HEK293 (cell line): ENCODE results near the gene STK36.

Experiments used
- CTCF ChIP-seq: fragments of 450-650 bp; formaldehyde crosslinking; IDR thresholded peaks from 2 replicates; pipeline ENCODE4 v1.5.1; 2016; ENCODE audit warnings: missing biosample characterization, missing genetic modification characterization
- TCF7L2 ChIP-seq: IDR thresholded peaks from 2 replicates; pipeline ENCODE4 v1.6.1; 2011; ENCODE audit warnings: low read depth, mild to moderate bottlenecking, inconsistent platforms, low read length, moderate library complexity, borderline replicate concordance
- ZNF169 ChIP-seq: fragments of 450-650 bp; formaldehyde crosslinking; IDR thresholded peaks from 2 replicates; pipeline ENCODE4 v1.5.1; 2016; ENCODE audit warnings: missing biosample characterization, missing genetic modification characterization
- ZNF18 ChIP-seq: fragments of 450-650 bp; formaldehyde crosslinking; IDR thresholded peaks from 2 replicates; pipeline ENCODE4 v1.5.1; 2016; ENCODE audit warnings: missing biosample characterization, missing genetic modification characterization
- ZNF571 ChIP-seq: fragments of 450-650 bp; formaldehyde crosslinking; IDR thresholded peaks from 2 replicates; pipeline ENCODE4 v1.5.0; 2017; ENCODE audit warnings: missing biosample characterization, missing genetic modification characterization
- ZNF670 ChIP-seq: fragments of 450-650 bp; formaldehyde crosslinking; IDR thresholded peaks from 2 replicates; pipeline ENCODE4 v1.5.1; 2016; ENCODE audit warnings: missing biosample characterization, missing genetic modification characterization, low read depth

- TF ChIP-seq ZNF571 (no peak), ZNF670 (tag by site-specific recombination) (no peak), CTCF (tag by site-specific recombination) (no peak), TCF7L2 (no peak), ZNF18 (no peak), ZNF169 (no peak)
Observed at GRCh38 chr2:218643751-218644310, 28.1 kb upstream of the STK36 start.
